ENCODE measurements around the gene VPS16.
A peak's percentile ranks its signal among the peaks of the same experiment; 100 is the strongest.

Gene VPS16

GRCh38 chr20:2812189-2812588 is 28.4 kb upstream of the VPS16 start:
- H3K27ac ChIP-seq (ENCODE audit: low read length), result no peak overlapping the region

GRCh38 chr20:2814076-2814475 is 26.5 kb upstream of the VPS16 start:
- Histone ChIP-seq H3K27me3 (ENCODE audit: insufficient read depth, low read length) (peaks cover 45% of the 10 kb centered on the region), H3K4me3 (ENCODE audit: low read length) (no peak overlapping the region), H3K9me3 (ENCODE audit: insufficient read depth, low read depth, low read length) (peaks cover 6% of the 10 kb centered on the region; the same call in 1 of the 2 replicates), H3K27ac (ENCODE audit: low read length) (no peak overlapping the region), H3K36me3 (ENCODE audit: insufficient read depth, low read depth, low read length) (no peaks in the 10 kb centered on the region), H3K4me1 (ENCODE audit: insufficient read depth, low read length) (no peaks in the 10 kb centered on the region), H3K9ac (ENCODE audit: low read depth, low read length) (no peak overlapping the region)

More at GRCh38 chr20:2812189-2812588, 28.4 kb upstream of the VPS16 start:
- no peaks in the 10 kb centered on the region for H3K36me3 ChIP-seq (ENCODE audit: insufficient read depth, low read depth, low read length)
- H3K9ac ChIP-seq (ENCODE audit: low read depth, low read length), result no peak overlapping the region
- peaks cover 6% of the 10 kb centered on the region; the same call in 1 of the 2 replicates for H3K9me3 ChIP-seq (ENCODE audit: insufficient read depth, low read depth, low read length)
- H3K4me1 ChIP-seq (ENCODE audit: insufficient read depth, low read length), result no peaks in the 10 kb centered on the region
- peaks cover 44% of the 10 kb centered on the region for H3K27me3 ChIP-seq (ENCODE audit: insufficient read depth, low read length)
- H3K4me3 ChIP-seq (ENCODE audit: low read length), result no peak overlapping the region

- Histone ChIP-seq H3K27me3 (ENCODE audit: insufficient read depth, low read length) (peaks cover 47% of the 10 kb centered on the region), H3K4me3 (ENCODE audit: low read length) (no peak within 1 kb of the TSS), H3K9ac (ENCODE audit: low read depth, low read length) (no peak within 1 kb of the TSS), H3K36me3 (ENCODE audit: insufficient read depth, low read depth, low read length) (no peaks in the 10 kb centered on the region), H3K4me1 (ENCODE audit: insufficient read depth, low read length) (no peaks in the 10 kb centered on the region), H3K27ac (ENCODE audit: low read length) (no peak within 1 kb of the TSS), H3K9me3 (ENCODE audit: insufficient read depth, low read depth, low read length) (peaks cover 6% of the 10 kb centered on the region; the same call in 1 of the 2 replicates)
These were observed 25.9 kb upstream of the VPS16 start, which contains the start of gene C20orf141 for GRCh38 chr20:2814587-2815051. TSS of gene C20orf141 (plus strand) at chr20:2814987. CDS start at chr20:2815185, 198 bp downstream.

GRCh38 chr20:2815242-2815900 is 25.2 kb upstream of the VPS16 start:
- H3K36me3 ChIP-seq (ENCODE audit: insufficient read depth, low read depth, low read length), result no peaks in the 10 kb centered on the region
- H3K9ac ChIP-seq (ENCODE audit: low read depth, low read length), result no peak overlapping the region
- no peak overlapping the region for H3K4me3 ChIP-seq (ENCODE audit: low read length)
- no peak overlapping the region for H3K27ac ChIP-seq (ENCODE audit: low read length)
- peaks cover 6% of the 10 kb centered on the region for H3K4me1 ChIP-seq (ENCODE audit: insufficient read depth, low read length)
- H3K27me3 ChIP-seq (ENCODE audit: insufficient read depth, low read length), result peaks cover 50% of the 10 kb centered on the region
- peaks cover 6% of the 10 kb centered on the region; the same call in 1 of the 2 replicates for H3K9me3 ChIP-seq (ENCODE audit: insufficient read depth, low read depth, low read length)

DNA sequence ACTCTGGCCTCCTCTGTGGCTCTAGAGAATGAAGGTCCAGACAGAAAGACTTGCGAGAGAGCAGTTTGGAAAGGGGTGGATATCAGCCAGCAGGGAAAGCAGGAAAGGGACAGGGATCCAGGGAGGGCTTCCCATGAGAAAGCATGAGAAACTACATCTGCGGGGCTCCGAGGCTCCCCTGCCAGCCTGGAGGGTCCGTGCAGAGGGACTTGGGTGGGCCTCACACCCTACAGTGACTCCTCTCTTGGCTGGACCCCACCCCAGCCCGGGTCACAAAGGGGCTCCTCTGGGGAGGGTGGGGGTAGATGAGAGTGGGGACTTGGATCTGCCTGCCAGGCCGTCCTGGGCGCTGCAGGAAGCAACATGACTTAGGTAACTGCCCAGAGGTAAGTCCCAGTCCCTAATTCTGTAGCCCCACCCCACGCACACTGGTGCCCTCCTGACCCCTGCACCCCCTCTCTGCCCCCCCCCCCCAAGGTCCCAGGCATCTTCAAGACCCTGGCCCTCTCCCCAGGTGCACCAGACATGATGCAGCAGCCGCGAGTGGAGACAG is 24.4 kb upstream of the VPS16 start, which contains the start of gene TMEM239:
TMEM239 (plus strand) TSS at position 335 of the 553 bp plus-strand sequence; CDS start at position 526, 191 bp downstream.
- Histone ChIP-seq H3K9ac (ENCODE audit: low read depth, low read length) (no peak within 1 kb of the TSS), H3K4me1 (ENCODE audit: insufficient read depth, low read length) (peaks cover 6% of the 10 kb centered on the region), H3K36me3 (ENCODE audit: insufficient read depth, low read depth, low read length) (no peaks in the 10 kb centered on the region), H3K4me3 (ENCODE audit: low read length) (no peak within 1 kb of the TSS), H3K27me3 (ENCODE audit: insufficient read depth, low read length) (peaks cover 56% of the 10 kb centered on the region), H3K27ac (ENCODE audit: low read length) (no peak within 1 kb of the TSS), H3K9me3 (ENCODE audit: insufficient read depth, low read depth, low read length) (peaks cover 6% of the 10 kb centered on the region; the same call in 1 of the 2 replicates)

- Histone ChIP-seq H3K9ac (ENCODE audit: low read depth, low read length) (no peak overlapping the region), H3K4me1 (ENCODE audit: insufficient read depth, low read length) (peaks cover 6% of the 10 kb centered on the region), H3K9me3 (ENCODE audit: insufficient read depth, low read depth, low read length) (peaks cover 6% of the 10 kb centered on the region; the same call in 1 of the 2 replicates), H3K4me3 (ENCODE audit: low read length) (no peak overlapping the region), H3K27ac (ENCODE audit: low read length) (no peak overlapping the region), H3K27me3 (ENCODE audit: insufficient read depth, low read length) (peaks cover 63% of the 10 kb centered on the region), H3K36me3 (ENCODE audit: insufficient read depth, low read depth, low read length) (no peaks in the 10 kb centered on the region)
These were observed 23.8 kb upstream of the VPS16 start for GRCh38 chr20:2816583-2817340.

GRCh38 chr20:2817341-2817726 is 23.2 kb upstream of the VPS16 start:
- H3K4me1 ChIP-seq (ENCODE audit: insufficient read depth, low read length), result peaks cover 6% of the 10 kb centered on the region
- no peaks in the 10 kb centered on the region for H3K36me3 ChIP-seq (ENCODE audit: insufficient read depth, low read depth, low read length)
- no peak overlapping the region for H3K9ac ChIP-seq (ENCODE audit: low read depth, low read length)
- peaks cover 2% of the 10 kb centered on the region; the same call in 1 of the 2 replicates for H3K9me3 ChIP-seq (ENCODE audit: insufficient read depth, low read depth, low read length)
- H3K4me3 ChIP-seq (ENCODE audit: low read length), result no peak overlapping the region
- H3K27ac ChIP-seq (ENCODE audit: low read length), result no peak overlapping the region
- peaks cover 68% of the 10 kb centered on the region for H3K27me3 ChIP-seq (ENCODE audit: insufficient read depth, low read length)

GRCh38 chr20:2817891-2818595 is 22.5 kb upstream of the VPS16 start:
- Histone ChIP-seq H3K9me3 (ENCODE audit: insufficient read depth, low read depth, low read length) (no peaks in the 10 kb centered on the region), H3K4me3 (ENCODE audit: low read length) (no peak overlapping the region), H3K4me1 (ENCODE audit: insufficient read depth, low read length) (peaks cover 6% of the 10 kb centered on the region), H3K36me3 (ENCODE audit: insufficient read depth, low read depth, low read length) (no peaks in the 10 kb centered on the region), H3K27me3 (ENCODE audit: insufficient read depth, low read length) (peaks cover 70% of the 10 kb centered on the region), H3K9ac (ENCODE audit: low read depth, low read length) (no peak overlapping the region), H3K27ac (ENCODE audit: low read length) (no peak overlapping the region)

- H3K27ac ChIP-seq (ENCODE audit: low read length), result no peak overlapping the region
- H3K9me3 ChIP-seq (ENCODE audit: insufficient read depth, low read depth, low read length), result no peaks in the 10 kb centered on the region
- peak overlapping the region; percentile 55; the same call in 1 of the 2 replicates for H3K4me3 ChIP-seq (ENCODE audit: low read length)
- peaks cover 6% of the 10 kb centered on the region for H3K4me1 ChIP-seq (ENCODE audit: insufficient read depth, low read length)
- H3K36me3 ChIP-seq (ENCODE audit: insufficient read depth, low read depth, low read length), result no peaks in the 10 kb centered on the region
- no peak overlapping the region for H3K9ac ChIP-seq (ENCODE audit: low read depth, low read length)
- peaks cover 60% of the 10 kb centered on the region for H3K27me3 ChIP-seq (ENCODE audit: insufficient read depth, low read length)
These were observed 20.3 kb upstream of the VPS16 start for GRCh38 chr20:2820084-2820895.

DNA sequence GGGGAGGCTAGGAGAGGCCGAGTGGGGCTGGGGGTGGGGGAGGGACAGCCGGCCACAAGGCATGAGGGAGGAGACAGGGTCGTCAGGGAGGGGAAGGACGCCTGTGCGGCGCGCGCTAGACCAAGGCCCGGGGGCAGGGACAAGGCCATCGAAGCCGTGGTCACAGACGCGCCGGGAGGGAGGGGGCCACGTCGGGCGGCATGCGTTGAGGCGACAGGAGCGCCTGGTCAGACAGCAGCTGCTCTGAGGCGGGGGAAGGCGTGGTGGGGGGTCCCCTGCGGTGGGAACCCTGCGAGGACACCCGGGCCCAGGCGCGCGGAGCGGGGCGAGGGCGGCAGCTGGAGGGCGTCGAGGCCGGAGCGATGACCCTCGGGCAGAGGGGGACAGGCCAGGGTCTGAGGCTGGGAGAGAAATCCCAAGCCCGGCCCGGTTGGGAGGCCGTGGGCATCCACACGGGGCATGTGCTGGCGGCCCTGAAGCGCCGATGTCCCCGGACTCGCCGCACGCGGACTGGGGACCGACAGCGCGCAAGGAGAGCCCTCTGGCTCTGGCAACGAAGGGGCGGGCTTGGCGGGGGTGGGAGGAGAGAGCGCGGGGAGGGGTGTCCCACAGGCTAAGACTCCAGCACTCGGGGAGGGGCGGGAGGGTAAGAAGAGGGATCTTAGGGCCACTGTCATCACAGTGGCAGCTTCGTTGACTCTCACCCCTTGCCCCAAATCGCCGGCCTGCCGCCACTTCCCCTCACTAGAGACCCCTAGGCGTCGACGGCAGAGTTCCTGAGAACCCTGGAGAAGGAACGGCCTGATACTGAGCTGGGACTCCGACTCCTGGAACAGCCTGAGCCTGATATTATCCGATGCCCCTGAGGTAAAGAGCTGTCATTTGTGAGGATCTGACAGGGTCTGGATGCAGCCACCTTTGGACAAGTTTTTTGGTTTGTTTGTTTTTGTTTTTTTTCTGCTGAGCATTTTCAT is 19.4 kb upstream of the VPS16 start:
- H3K9me3 ChIP-seq (ENCODE audit: insufficient read depth, low read depth, low read length), result no peaks in the 10 kb centered on the region
- no peak overlapping the region for H3K9ac ChIP-seq (ENCODE audit: low read depth, low read length)
- no peak overlapping the region for H3K27ac ChIP-seq (ENCODE audit: low read length)
- H3K36me3 ChIP-seq (ENCODE audit: insufficient read depth, low read depth, low read length), result no peaks in the 10 kb centered on the region
- peaks cover 6% of the 10 kb centered on the region for H3K4me1 ChIP-seq (ENCODE audit: insufficient read depth, low read length)
- H3K4me3 ChIP-seq (ENCODE audit: low read length), result peak overlapping the region; percentile 55; the same call in 1 of the 2 replicates
- peaks cover 61% of the 10 kb centered on the region for H3K27me3 ChIP-seq (ENCODE audit: insufficient read depth, low read length)
